ENCODE measurements around the gene SLC7A10. TPM values are rescaled to one million over a fixed set of nuclear protein-coding genes. Genes with fewer than 3 reads are reported as not detected.
A peak's percentile ranks its signal among the peaks of the same experiment; 100 is the strongest.

SLC7A10 gene
- total RNA-seq, 1 experiment from 2014 or later, result not detected

DNA sequence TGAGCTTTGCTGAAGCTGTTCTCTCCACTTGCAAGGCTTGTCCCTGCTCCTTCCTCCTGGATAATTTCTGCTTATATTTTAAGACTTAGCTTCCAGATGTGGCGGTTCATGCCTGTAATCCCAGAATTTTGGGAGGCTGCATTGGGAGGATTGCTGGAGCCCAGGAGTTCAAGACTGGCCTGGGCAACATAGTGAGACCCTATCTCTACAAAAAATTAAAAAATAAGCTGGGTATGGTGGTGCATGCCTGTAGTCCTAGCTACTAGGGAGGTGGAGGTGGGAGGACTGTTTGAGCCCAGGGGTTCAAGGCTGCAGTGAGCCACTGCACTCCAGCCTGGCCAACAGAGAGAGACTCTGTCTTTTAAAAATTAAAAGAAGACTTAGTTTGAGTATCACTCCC lies 45.1 kb upstream of the SLC7A10 start:
- H3K36me3 Mint-ChIP-seq (ENCODE audit: insufficient read depth, unreplicated experiment), result no peaks in the 10 kb centered on the region
- no peaks in the 10 kb centered on the region for H3K9me3 ChIP-seq
- H3K36me3 ChIP-seq (ENCODE audit: control insufficient read depth, insufficient read depth, low read length), result no peaks in the 10 kb centered on the region
- peaks cover 27% of the 10 kb centered on the region for H3K4me1 ChIP-seq
- POLR2A ChIA-PET, result no interaction called here
- CTCF ChIA-PET, result no interaction called here
- no peak overlapping the region for H3K4me3 Mint-ChIP-seq (ENCODE audit: unreplicated experiment)
- TF ChIP-seq, protein P1, sequence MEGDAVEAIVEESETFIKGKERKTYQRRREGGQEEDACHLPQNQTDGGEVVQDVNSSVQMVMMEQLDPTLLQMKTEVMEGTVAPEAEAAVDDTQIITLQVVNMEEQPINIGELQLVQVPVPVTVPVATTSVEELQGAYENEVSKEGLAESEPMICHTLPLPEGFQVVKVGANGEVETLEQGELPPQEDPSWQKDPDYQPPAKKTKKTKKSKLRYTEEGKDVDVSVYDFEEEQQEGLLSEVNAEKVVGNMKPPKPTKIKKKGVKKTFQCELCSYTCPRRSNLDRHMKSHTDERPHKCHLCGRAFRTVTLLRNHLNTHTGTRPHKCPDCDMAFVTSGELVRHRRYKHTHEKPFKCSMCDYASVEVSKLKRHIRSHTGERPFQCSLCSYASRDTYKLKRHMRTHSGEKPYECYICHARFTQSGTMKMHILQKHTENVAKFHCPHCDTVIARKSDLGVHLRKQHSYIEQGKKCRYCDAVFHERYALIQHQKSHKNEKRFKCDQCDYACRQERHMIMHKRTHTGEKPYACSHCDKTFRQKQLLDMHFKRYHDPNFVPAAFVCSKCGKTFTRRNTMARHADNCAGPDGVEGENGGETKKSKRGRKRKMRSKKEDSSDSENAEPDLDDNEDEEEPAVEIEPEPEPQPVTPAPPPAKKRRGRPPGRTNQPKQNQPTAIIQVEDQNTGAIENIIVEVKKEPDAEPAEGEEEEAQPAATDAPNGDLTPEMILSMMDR (IDR thresholded peaks at IDR 0.05; ENCODE audit: insufficient read depth in 1 of 2, low read depth in 1 of 2, low read length in 1 of 2, severe bottlenecking in 1 of 2, unreplicated experiment in 1 of 2), result no peak
- intact Hi-C loops (cut with micrococcal nuclease; ENCODE audit: unreplicated experiment), result no loop called here
- H3K9me3 Mint-ChIP-seq (ENCODE audit: unreplicated experiment), result no peaks in the 10 kb centered on the region
- DNase-seq, result no peak
- H3K4me1 Mint-ChIP-seq (ENCODE audit: low read depth, unreplicated experiment), result peaks cover 17% of the 10 kb centered on the region
- no TSS peak for BruUV-seq (replicated peaks)
- peak overlapping the region; percentile 29 for H3K27ac Mint-ChIP-seq (ENCODE audit: unreplicated experiment)
- no peaks in the 10 kb centered on the region for H3K27me3 ChIP-seq (replicated peaks; ENCODE audit: control insufficient read depth, insufficient read depth, low read length)
- H3K4me3 ChIP-seq (ENCODE audit: low read depth, low read length), result no peak overlapping the region
- H3K27me3 Mint-ChIP-seq (ENCODE audit: insufficient read depth, unreplicated experiment), result no peaks in the 10 kb centered on the region

DNA sequence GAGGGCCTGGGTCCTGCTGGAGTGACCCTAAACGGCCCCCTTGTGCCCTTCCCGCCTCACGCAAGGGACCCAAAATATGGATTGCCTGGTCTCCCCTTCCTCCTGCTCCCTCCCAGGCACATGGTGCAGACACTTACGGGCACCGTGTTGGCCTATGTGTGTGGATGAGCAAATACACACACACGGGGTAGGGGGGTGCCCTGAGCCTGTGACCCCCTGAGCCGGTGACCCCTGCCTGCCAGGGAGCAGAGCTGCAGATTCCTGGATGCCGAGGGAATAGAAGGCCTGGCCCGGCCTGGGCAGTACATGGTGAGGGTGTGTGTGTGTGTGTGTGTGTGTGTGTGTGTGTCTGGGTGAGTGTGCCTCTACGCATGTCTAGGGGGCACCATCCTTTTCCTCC lies 43.4 kb upstream of the SLC7A10 start:
- Mint-ChIP-seq H3K4me3 (ENCODE audit: unreplicated experiment) (no peak overlapping the region), H3K27me3 (ENCODE audit: insufficient read depth, unreplicated experiment) (no peaks in the 10 kb centered on the region)
- no TSS peak for BruUV-seq (replicated peaks)

DNA sequence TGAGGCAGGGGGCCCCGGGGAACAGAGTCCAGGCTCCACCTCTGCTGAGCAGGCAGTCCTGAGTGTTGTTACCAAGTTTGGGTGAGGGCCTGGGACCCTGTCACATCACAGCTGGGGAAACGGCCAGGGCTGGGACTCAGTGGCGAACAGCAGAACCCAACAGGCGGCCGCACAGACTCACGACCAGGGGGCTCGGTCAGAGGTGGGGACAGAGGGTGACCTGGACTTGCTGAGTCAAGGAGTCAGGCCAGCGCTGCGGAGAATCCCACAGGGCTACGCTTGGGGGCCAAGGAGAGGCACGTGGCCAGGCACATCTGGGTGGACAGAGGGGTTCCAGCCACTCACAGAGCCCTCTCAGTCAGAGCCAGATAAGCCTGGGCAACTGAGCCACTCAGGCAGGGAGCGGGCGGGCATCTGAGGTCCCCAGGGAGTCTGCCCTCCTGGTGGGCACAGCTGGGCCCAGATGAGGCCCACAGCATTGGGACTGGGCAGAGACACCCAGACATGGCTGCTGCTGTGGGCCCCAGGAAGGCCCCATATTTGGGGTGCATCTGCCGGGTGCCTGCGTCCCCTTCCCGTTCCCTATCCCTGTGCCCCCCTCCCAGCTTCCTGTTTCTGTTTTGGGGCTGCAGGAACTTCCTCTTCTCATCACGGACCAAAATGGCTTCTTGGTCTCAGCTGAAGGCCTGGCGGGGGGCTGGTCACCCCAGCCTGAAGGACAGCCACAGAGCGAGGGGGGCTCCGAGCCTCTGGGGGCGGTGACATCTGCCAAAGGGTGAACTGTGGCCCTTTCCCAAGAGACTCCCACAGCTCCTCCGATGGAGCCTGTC lies 42.7 kb upstream of the SLC7A10 start:
- no peaks in the 10 kb centered on the region for H3K36me3 Mint-ChIP-seq (ENCODE audit: insufficient read depth, unreplicated experiment)
- peaks cover 3% of the 10 kb centered on the region for H3K4me1 ChIP-seq
- no peaks in the 10 kb centered on the region for H3K9me3 Mint-ChIP-seq (ENCODE audit: unreplicated experiment)
- no peak for DNase-seq
- H3K27me3 Mint-ChIP-seq (ENCODE audit: insufficient read depth, unreplicated experiment), result no peaks in the 10 kb centered on the region
- no TSS peak for BruUV-seq (replicated peaks)
- ChIA-PET CTCF (no interaction called here), POLR2A (no interaction called here)
- H3K4me3 ChIP-seq (ENCODE audit: low read depth, low read length), result no peak overlapping the region
- TF ChIP-seq, protein P1 (IDR thresholded peaks at IDR 0.05; ENCODE audit: insufficient read depth in 1 of 2, low read depth in 1 of 2, low read length in 1 of 2, severe bottlenecking in 1 of 2, unreplicated experiment in 1 of 2), result no peak
- peaks cover 6% of the 10 kb centered on the region for H3K4me1 Mint-ChIP-seq (ENCODE audit: low read depth, unreplicated experiment)
- H3K4me3 Mint-ChIP-seq (ENCODE audit: unreplicated experiment), result no peak overlapping the region
- H3K27ac Mint-ChIP-seq (ENCODE audit: unreplicated experiment), result no peak overlapping the region
- H3K9me3 ChIP-seq, result no peaks in the 10 kb centered on the region
- intact Hi-C loops (cut with micrococcal nuclease; ENCODE audit: unreplicated experiment), result no loop called here
- H3K27me3 ChIP-seq (replicated peaks; ENCODE audit: control insufficient read depth, insufficient read depth, low read length), result no peaks in the 10 kb centered on the region
- no peaks in the 10 kb centered on the region for H3K36me3 ChIP-seq (ENCODE audit: control insufficient read depth, insufficient read depth, low read length)

More for the DNA sequence above, 43.4 kb upstream of the SLC7A10 start:
- H3K9me3 ChIP-seq, result no peaks in the 10 kb centered on the region
- no peak overlapping the region for H3K4me3 ChIP-seq (ENCODE audit: low read depth, low read length)
- no peaks in the 10 kb centered on the region for H3K36me3 ChIP-seq (ENCODE audit: control insufficient read depth, insufficient read depth, low read length)
- Mint-ChIP-seq H3K36me3 (ENCODE audit: insufficient read depth, unreplicated experiment) (no peaks in the 10 kb centered on the region), H3K9me3 (ENCODE audit: unreplicated experiment) (no peaks in the 10 kb centered on the region), H3K4me1 (ENCODE audit: low read depth, unreplicated experiment) (peaks cover 12% of the 10 kb centered on the region), H3K27ac (ENCODE audit: unreplicated experiment) (no peak overlapping the region)
- ChIA-PET CTCF (no interaction called here), POLR2A (no interaction called here)
- DNase-seq, result no peak
- intact Hi-C loops (cut with micrococcal nuclease; ENCODE audit: unreplicated experiment), result no loop called here
- TF ChIP-seq, protein P1 (IDR thresholded peaks at IDR 0.05; ENCODE audit: insufficient read depth in 1 of 2, low read depth in 1 of 2, low read length in 1 of 2, severe bottlenecking in 1 of 2, unreplicated experiment in 1 of 2), result no peak
- peaks cover 10% of the 10 kb centered on the region for H3K4me1 ChIP-seq
- no peaks in the 10 kb centered on the region for H3K27me3 ChIP-seq (replicated peaks; ENCODE audit: control insufficient read depth, insufficient read depth, low read length)

Data from Caco-2 (cell line).